ENCODE results near the gene VPS50.
"Not testable (repeated sequence)": the region's sequence is repeated elsewhere in the genome, so short reads cannot be mapped to it uniquely, and the experiment has no call there.

The VPS50 gene

DNA sequence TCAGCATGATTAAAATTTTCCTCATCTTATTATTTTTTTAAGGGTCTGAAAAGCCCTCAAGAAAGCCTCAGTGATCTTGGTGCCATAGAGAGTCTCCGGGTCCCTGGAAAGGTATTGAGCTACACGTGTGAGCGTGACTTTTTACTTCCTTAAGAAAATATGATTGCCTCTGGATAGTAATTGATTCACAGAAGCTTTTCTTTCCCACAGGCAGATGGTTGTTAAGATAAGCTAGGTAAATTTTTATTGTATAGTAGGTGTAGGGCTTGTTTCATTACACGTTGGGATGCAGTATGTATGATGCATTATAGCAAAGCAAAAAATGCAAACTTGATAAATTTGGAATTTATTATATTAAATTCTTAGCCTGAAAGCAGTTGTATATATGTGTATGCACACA lies 7.7 kb downstream of the VPS50 start:
- DNase-seq (ENCODE audit: low read depth in 2 of 2): no peak

DNA sequence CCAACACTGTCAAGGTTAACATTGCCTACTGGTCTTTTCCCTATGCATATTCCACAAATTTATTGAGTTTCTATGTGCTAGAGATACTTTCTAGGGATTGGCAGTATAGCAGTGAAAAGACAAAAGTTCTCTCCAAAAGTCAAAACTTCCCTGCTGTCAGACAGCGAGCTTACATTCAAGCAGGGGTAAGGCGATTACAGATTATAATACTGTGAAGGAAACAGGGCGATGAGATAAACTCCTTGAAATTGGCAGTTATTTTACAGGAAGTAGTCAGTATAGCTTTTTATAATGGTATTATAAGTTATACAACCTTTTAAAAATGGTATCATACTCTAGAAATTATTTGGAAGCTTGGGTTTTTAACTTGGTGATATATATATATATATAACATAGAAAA lies 9.9 kb downstream of the VPS50 start:
- no peak for DNase-seq (ENCODE audit: low read depth in 2 of 2)

DNA sequence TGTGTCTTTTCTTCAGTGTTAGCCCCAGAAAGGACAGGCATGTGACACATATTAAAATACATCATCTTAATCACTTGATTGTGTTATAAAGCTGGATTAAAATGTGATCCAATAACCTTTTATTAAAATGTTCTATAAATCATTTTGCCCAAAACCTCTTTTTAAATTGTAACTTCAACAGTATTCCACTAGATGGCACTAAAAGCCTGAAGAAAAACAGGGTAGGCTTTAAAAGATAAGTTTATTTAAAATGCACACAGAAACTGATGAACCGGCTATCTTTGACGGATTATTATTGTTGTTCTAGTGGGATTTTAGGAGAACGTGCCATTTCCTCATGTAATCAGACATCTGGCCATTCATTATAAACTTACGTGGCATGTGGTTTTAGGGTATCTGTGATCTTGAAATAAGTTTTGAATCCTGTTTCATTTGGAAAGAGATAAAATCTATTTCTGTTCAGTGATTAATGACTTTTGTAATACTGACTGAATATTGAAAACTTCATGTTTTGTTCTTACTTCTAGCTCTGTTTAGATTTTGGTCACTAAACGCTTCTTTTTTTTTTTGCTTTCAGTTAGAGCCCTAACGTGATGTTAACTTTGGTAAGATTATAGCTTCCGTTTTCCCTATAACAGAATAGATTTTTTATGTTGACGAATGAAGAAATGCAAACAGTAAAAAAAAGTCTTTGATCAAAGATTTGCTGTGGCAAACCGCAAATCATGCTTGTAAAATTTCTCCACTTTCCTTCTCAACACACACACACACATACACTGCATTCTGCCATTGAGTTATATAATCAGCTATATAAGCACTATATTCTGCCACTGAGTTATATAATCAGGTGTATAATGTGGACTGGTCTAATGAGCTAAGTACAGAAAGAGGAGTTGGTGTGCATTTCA lies 13.6 kb downstream of the VPS50 start:
- no peak for DNase-seq (ENCODE audit: low read depth in 2 of 2)

DNA sequence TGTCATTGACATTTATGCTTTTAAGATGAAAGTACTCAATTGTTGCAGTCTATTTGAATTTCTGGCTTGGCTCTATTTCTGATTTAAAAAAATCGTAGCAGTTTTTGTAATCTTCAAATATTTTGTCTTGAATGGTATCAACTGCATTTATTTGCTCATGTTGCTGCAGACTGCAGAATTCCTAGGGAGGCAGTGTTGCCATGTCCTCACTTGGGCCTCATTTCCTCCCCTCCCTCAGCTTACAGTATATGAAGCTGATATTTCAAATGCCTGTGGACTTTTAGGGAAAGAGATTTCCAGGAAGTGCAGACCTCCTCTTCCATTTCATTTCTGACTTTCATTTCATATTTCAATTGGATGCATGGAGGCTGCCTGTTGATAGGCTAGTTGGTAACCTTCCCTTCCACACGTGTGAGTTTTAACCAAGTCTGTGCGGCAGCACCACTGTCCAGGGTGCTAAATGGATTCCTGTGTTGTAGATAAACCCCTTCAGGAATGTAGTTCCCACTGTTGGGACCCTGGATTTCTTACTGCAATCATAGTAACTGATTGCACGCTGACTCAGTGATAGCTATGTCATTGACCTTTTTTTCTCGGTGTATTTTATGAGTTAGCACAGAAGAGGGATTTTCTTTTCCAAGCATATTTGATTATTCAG lies 17.5 kb downstream of the VPS50 start:
- DNase-seq (ENCODE audit: low read depth in 2 of 2): no peak

DNA sequence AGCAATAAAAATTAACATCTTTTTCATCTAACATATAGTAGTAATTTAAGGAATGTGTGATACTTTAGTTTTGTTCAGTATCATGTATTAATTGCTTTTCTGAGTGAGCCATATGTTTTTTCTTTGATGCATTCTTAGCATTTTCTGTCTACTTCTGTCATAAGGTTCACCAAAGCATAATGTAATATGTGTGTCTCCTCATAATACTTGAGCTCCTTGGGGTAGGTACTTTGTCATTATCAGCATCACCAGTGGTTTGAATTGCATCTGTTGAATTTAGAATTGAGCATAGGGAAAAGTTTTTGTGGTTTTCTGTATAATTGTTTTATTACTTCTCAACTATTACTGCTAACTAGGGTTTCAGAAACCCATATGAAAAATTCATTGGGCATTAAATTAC lies 26.5 kb downstream of the VPS50 start:
- DNase-seq (ENCODE audit: low read depth in 2 of 2): no peak

DNA sequence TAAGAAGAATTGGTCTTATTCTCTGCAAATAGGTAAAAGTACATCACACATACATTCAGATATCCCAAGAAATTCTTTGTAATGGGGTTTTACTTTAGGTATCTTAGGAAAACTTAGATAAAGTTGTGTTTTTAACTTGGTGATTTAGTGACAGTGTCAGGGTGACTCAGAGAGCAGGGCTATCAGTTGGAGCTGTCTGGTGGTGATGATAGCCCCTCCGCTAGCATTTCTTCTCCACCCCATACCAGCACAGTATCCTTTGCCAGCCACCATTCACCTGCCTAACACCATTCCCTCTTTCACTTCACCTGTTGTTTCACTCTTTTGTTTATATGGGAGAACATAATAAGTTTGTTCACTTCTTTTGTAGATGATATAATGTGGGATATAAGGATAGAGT lies 30.4 kb downstream of the VPS50 start:
- DNase-seq (ENCODE audit: low read depth in 2 of 2): no peak

DNA sequence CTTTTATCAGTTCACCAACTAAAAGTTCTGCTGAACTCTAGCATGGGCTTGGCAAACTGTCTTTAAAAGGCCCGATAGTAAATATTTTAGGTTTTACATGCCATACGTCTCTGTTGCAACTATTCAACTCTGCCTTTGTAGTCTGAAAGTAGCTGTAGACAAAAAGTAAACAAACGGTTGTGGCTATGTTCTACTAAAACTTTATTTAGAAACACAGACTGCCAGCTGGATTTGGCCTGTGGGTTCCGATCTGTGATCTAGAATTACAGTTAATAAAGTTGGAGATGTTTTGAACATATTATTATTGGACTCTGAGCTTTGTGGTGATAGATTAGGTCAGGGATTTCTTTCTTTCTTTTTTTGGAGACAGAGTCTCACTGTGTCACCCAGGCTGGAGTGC lies 33.1 kb downstream of the VPS50 start:
- DNase-seq (ENCODE audit: low read depth in 2 of 2): no peak

DNA sequence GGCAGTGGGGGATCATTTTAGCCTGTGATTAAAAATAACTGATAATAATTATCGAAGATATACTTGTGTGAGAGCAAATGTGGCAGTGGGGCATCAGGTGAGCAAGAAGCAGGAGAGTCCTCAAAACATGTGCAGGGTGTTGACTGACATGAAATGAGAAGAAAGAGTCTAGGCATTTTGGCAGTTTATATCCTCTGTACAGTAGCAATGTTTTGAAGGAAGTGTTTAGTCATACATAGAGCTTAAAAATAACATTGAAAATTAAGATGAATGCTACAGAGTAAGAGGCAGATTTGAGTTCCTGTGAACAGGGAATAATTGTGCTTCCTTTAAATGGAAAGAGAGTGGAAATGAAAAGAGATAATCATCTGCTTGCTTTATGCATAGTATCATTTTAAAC lies 47.4 kb downstream of the VPS50 start:
- DNase-seq (ENCODE audit: low read depth in 2 of 2): no peak

DNA sequence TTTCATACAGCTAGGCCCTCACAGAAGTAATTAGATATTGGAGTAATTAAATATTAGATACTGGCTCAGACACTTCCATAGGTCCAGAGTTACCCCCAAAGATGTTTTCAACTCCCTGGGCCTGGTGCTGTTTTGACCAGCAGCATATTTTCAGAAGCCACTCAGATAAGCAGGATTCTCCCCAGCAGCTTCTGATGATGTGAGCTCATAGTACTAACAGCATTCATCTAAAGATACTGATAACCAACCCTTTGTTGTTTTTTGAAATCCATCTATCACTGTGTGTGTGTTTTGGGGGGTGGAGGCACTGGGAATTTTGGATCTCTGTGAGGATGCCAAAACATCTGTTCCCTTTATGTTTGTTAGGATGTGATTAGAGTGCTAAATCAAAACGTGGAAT lies 52.7 kb downstream of the VPS50 start:
- DNase-seq (ENCODE audit: low read depth in 2 of 2): no peak

DNA sequence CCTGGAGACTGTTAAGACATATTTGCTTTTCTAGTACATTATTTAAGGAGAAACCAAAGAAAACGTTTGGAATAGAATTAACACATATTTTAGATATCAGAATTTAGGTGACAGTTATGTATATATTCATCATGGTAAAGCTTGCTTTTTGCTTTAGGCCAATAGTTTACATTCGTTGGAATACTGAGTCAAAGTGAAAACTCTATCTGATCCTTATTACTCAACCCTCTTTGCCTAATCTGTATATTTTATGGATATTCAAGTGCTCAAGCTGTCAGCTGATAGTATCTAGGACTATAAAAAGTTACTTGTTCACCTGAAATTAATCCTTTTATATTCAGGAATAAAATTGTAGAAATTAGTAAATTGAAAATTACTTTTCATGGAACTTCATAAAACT lies 61.1 kb downstream of the VPS50 start:
- DNase-seq (ENCODE audit: low read depth in 2 of 2): no peak

DNA sequence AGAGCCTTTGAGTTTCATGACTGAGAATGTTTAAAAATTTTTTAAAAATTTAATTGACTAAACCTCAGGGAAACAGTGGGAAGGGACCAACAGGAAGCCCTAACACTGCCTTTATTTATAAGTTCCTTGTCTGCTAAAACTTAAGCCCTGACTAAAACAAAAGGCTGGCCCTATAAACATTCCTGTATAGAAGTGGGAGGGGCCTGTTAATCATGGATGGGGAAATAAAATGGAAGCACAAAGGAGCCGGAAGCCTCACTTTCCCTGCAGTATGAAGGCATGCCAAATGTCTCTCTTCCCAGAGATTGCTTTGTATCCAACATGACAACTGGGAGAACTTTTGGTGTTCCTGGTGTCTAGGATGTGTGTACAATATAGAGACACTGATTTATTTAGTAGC lies 66.0 kb downstream of the VPS50 start:
- no peak for DNase-seq (ENCODE audit: low read depth in 2 of 2)

DNA sequence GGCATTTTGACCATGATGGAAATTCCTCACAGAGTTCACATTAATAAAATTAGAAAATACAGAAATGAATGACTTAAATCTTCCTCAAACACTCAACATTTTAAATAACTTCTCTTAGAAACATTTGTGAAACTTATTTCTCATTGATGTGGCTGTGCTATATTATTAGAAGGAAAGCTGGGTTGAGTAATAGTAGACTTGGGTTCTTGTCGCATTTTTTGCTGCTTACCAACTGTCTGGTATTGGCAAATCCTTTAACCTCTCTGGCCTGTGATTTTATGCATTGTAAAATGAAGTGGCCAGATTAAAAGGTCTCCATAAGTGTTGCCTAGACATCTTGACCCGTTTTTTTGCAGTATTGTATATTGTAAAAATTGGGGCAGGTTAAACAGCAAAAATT lies 66.5 kb downstream of the VPS50 start:
- DNase-seq (ENCODE audit: low read depth in 2 of 2): no peak

DNA sequence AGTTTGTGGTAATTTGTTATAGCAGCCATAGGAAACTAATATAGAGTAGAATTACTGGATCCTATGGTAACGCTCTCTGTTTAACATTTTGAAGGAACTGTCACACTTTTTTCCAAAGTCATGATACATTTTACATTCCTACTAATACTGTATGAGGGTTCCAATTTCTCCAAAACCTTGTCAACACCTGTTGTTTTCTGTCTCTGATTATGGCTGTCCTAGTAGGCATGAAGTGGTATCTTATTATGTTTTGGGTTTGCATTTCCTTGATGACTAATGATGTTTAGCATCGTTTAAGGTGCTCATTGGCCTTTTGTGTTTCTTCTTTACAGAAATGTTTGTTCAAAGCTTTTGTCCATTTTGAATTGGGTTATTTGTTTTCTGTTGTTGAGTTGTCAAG lies 69.6 kb downstream of the VPS50 start:
- no peak for DNase-seq (ENCODE audit: low read depth in 2 of 2)

DNA sequence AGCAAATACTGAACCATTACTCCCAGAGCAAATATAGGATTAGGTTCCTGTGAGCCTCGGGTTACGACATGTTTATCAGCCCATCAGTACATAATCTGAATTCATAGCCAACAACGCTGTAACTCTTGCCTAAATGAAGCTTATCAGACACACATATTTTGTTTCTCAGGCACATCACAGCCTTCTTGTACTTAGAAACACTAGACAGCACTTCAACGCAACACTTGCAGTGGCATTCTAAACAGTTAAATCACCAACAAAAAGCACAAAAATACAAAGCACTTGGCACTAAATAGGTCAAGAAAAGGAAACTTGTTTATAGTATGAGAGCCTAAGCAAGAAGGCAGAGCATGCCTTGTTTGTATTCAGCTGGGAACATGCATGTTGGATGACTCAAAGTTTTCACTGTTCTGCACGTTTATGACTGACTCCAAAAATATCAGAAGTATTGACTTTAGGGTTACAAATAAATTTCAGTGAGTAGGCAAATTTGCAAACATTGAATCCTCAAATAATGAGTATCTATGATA lies 75.0 kb downstream of the VPS50 start:
- no peak for DNase-seq (ENCODE audit: low read depth in 2 of 2)

DNA sequence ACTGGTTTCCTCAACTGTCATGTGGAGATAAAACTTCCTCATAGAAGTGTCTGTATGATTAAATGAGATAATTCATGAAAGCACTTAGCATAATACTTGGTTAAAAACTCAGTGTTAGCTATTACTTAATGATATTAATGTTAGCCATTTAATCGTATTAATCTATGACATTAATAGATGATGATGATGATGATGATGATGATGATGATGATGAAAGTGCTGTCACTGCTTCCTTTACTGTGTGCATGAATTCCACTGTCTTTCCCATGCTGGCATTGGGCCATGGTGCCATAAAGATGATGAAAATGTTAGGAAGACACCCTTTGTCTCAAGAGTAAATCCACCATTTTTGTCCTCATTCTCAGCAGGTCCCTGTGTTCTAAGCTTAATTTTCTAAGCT lies 75.8 kb downstream of the VPS50 start:
- DNase-seq (ENCODE audit: low read depth in 2 of 2): no peak

DNA sequence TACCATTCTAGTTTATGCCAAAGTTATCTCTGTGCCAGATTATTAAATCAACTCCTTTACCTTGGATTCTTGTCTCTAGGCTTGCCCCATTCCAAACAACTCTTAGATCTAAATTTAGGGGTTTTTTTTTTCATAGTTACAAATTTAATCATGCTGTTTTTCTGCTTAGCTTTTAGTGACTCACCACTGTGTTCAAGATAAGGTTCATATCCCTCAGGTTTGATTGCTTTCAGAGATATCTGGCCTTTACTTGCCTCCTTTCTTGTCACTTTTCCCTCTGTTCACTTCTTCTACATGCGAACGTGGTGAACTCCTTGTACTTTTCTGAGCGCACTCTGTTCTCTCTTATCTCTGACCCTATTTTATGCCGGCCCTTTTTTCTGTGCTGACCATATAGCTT lies 78.2 kb downstream of the VPS50 start:
- DNase-seq (ENCODE audit: low read depth in 2 of 2): no peak

DNA sequence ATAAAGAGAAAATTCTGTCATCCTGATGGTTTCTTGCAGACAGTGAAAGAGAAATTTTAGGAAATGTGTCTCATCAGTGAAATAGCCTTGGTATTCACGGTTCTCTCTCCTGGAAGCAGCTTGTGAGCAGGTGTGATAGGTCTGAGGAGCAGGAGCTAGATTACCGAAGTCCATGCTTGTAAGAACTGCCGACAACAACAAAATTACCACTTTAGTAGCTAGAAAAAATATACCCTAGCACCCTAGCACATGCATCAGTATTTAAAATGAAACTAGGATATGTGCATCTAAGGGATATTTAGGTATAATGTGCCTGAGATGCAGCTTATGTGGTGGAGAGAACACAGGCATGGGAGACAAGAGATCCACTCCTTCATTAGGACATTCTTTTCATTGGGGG lies 82.3 kb downstream of the VPS50 start:
- DNase-seq (ENCODE audit: low read depth in 2 of 2): no peak

DNA sequence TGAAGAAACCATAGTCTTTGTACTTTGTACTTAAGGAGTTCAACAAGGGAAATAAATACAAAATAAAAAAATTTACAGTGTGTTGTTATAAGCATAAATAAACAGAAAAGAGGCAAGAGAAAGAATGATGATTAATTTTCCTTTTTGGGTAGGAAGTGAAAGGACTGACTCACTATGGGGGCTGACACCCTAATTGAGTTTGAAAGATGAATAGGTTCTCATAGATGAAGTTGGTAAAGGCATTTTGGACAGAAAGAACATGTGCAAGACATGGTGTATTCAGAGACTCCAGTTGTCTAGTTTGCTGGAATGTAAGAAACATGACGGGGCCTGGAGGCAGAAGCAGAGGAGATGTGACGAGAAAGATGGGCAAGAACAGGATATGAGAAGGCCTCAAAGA lies 83.7 kb downstream of the VPS50 start:
- no peak for DNase-seq (ENCODE audit: low read depth in 2 of 2)

DNA sequence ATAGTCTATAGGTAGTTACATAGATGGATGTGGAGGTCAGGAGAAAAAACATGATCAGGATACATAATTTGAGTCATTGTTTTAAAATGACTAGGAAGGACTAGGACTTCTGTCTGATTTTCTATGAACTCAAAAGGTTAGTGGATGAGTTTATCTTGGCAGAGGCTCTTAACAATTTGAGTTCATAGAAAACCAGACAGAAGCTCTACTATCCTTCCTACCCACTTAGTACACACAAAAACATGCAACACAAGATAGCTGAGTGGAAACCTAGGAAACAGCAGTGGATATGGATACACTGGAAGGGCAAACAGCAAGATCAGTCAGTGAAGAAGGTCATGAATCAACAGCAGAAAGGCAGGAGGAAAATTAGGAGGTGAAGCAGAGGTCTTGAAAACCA lies 84.6 kb downstream of the VPS50 start:
- no peak for DNase-seq (ENCODE audit: low read depth in 2 of 2)

DNA sequence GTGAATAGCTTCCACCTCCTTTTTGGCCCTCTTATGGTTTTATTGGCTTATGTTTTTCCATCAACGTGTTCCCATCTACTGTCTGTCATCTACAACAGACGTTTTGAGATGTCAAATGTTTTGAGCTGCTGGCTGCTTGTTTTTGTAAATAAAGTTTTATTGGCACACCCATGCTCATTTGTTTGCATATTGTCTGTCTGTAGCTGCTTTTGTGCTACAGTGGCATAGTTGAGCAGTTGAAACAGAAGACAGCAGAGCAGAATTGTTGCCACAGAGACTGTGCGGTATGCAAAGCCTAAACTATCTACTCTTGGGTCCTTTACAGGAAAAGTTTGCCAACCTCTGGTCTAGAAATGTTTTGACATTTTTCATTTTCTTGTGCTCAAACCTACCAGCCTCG lies 88.7 kb downstream of the VPS50 start:
- no peak for DNase-seq (ENCODE audit: low read depth in 2 of 2)

DNA sequence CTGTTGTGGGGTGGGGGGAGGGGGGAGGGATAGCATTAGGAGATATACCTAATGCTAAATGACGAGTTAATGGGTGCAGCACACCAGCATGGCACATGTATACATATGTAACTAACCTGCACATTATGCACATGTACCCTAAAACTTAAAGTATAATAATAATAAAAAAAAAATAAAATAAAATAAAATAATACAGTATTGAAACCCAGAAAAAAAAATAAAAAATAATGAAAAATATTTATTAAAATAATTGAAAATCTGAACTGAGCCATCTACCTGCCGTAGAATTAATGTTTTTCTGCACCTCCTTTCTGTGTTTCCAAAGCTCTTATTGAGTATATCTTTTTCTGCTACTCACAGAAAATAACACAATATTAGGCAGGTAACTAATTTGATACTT lies 94.1 kb downstream of the VPS50 start:
- not testable (repeated sequence) for DNase-seq (ENCODE audit: low read depth in 2 of 2)

DNA sequence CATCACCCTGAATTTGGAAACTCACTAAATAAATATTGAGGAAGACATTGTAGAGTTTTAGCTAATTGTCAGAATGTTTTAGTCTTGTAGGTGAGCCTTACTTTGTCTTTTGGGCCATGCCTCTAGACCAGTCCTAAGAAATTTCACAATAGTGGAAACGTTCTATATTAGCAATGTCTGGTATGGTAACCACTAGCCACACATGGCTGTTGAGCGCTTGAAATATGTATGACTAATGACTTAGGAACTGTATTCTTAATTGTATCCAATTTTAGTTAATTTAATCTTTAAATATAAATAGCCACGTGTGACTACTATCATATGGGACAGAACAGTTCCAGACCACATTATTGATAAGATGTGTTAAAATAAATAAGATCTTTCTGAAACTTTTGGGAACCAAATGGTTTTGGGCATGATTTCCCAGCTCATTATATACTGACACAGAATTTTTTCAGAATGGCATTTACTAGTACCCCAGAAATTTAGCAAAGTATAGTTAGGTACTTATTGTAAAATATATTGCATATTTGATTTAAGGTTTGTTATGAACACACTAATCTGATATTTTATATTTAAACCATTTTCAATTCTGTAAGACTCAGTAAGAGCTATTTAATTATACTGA lies 95.0 kb downstream of the VPS50 start:
- DNase-seq (ENCODE audit: low read depth in 2 of 2): no peak

DNA sequence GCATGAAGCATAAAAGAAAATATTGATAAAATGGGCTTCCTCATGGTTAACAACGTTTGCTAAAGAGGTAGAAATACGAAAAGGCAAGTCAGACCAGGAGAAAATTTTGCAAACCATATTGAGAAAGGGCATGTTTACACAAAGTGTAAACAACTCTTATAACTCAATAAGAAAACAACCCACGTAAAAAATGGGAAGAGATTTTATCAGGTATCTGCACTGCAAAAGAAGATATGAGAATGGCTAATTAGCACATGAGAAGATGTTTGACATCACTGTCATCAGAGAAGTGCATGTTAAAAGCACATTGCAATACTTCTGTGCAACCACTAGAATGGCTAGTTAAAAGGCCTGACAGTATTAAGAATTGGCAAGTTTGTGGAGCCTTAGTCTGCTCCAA lies 99.5 kb downstream of the VPS50 start:
- no peak for DNase-seq (ENCODE audit: low read depth in 2 of 2)
